ENCODE measurements around the gene TLE1. TPM values are rescaled to one million over a fixed set of nuclear protein-coding genes. Genes with fewer than 3 reads are reported as not detected.

The TLE1 gene
- total RNA-seq, 1 experiment from 2014 or later = 97.7 TPM

DNA sequence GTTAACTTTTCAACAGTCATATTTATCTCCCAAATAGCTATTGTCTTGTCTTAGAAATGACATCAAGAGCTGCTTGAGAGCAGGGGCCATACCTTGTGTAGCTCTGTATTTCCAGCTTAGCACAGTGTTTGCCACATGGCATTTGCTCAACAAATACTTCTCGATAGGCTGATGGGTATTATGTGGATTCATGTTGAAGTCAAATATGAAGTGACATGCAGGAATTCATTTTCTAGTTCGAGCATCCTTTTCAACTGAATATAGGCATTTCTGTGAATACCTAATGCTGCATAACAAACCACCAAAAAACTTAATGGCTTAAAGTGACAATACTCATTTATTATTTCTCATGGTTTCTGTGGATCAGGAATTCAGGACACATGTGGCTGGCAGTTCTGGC is 125.6 kb downstream of the TLE1 start (continued):
- no peak for TF ChIP-seq TEAD1 (CRISPR knock-in tag; IDR thresholded peaks at IDR 0.05)
- no peak for TF ChIP-seq NFYB (CRISPR knock-in tag; conservative IDR thresholded peaks at IDR 0.05; ENCODE audit: low read depth)
- no peak for TF ChIP-seq ZNF138 (CRISPR knock-in tag; conservative IDR thresholded peaks at IDR 0.05)
- TF ChIP-seq, protein P1, sequence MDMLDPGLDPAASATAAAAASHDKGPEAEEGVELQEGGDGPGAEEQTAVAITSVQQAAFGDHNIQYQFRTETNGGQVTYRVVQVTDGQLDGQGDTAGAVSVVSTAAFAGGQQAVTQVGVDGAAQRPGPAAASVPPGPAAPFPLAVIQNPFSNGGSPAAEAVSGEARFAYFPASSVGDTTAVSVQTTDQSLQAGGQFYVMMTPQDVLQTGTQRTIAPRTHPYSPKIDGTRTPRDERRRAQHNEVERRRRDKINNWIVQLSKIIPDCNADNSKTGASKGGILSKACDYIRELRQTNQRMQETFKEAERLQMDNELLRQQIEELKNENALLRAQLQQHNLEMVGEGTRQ (CRISPR knock-in tag; IDR thresholded peaks at IDR 0.05) = no peak

GRCh38 chr9:81563020-81563407 is 126.3 kb downstream of the TLE1 start:
- Mint-ChIP-seq H3K36me3 (no peaks in the 10 kb centered on the region), H3K4me1 (peaks cover 42% of the 10 kb centered on the region), H3K9me3 (peaks cover 5% of the 10 kb centered on the region), H3K27me3 (ENCODE audit: low read depth) (peaks cover 3% of the 10 kb centered on the region; the same call in 1 of the 2 replicates), H3K4me3 (no peak overlapping the region), H3K27ac (no peak overlapping the region)
- ATAC-seq (no peak), DNase-seq (ENCODE audit: low spot score) (no peak)
- POLR2A ChIA-PET = no interaction called here
- CTCF ChIA-PET = no interaction called here
- TF ChIP-seq, protein P2, sequence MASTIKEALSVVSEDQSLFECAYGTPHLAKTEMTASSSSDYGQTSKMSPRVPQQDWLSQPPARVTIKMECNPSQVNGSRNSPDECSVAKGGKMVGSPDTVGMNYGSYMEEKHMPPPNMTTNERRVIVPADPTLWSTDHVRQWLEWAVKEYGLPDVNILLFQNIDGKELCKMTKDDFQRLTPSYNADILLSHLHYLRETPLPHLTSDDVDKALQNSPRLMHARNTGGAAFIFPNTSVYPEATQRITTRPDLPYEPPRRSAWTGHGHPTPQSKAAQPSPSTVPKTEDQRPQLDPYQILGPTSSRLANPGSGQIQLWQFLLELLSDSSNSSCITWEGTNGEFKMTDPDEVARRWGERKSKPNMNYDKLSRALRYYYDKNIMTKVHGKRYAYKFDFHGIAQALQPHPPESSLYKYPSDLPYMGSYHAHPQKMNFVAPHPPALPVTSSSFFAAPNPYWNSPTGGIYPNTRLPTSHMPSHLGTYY (CRISPR knock-in tag; IDR thresholded peaks at IDR 0.05) = no peak
- TF ChIP-seq USF1 (CRISPR knock-in tag; IDR thresholded peaks at IDR 0.05) (no peak), NR3C1 (CRISPR knock-in tag; conservative IDR thresholded peaks at IDR 0.05; ENCODE audit: low read depth) (no peak), JAZF1 (CRISPR knock-in tag; IDR thresholded peaks at IDR 0.05) (no peak), GRHL2 (CRISPR knock-in tag; IDR thresholded peaks at IDR 0.05; ENCODE audit: insufficient replicate concordance, severe bottlenecking) (no peak)

DNA sequence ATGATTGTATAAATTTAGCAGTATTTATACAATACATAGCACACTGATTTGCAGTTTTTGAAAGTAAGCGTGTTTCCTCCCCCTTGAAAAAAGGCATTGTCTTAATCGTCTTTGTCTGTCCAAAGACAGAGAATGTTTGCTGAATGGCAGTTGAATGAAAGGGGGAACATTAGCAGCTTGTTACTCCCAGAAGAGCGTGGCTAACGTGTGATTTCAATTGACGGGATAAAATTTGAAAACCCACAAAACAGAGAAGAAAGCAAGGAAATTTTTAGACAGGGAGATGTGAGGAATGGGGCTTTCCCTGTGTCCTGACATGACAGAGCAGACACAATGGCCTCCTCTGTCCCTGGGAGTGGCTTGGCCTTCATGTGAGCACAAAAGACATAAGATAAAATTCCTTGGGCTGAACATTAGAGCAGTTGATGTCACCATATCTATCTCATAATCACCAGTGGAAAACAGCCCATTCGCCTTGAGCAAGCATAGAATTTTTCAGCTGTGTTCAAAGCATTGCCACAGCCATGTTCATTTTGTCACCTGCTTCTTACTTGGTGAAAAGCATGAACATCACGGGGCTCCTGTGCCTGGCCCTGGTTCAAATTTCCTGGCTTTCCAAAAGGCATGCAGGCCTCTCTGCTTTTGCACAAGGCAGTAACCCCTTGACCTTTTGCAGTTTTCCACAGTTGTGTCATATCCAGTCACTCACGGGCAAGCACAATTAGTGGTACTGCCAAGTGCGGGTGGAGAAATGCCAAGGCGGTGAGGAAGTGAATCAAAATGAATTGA is 126.9 kb downstream of the TLE1 start:
- ChIA-PET POLR2A (no interaction called here), CTCF (no interaction called here)
- ATAC-seq = no peak
- TF ChIP-seq GRHL2 (CRISPR knock-in tag; IDR thresholded peaks at IDR 0.05; ENCODE audit: insufficient replicate concordance, severe bottlenecking) (no peak), NR3C1 (CRISPR knock-in tag; conservative IDR thresholded peaks at IDR 0.05; ENCODE audit: low read depth) (no peak), GTF2I (CRISPR knock-in tag; conservative IDR thresholded peaks at IDR 0.05) (no peak), PREB (CRISPR knock-in tag; IDR thresholded peaks at IDR 0.05; ENCODE audit: borderline replicate concordance) (no peak), E2F1 (CRISPR knock-in tag; IDR thresholded peaks at IDR 0.05) (no peak), KAT7 (CRISPR knock-in tag; IDR thresholded peaks at IDR 0.05; ENCODE audit: borderline replicate concordance) (no peak), ZNF232 (CRISPR knock-in tag; IDR thresholded peaks at IDR 0.05) (no peak), CDX4 (CRISPR knock-in tag; IDR thresholded peaks at IDR 0.05; ENCODE audit: borderline replicate concordance) (no peak), AR (CRISPR knock-in tag; IDR thresholded peaks at IDR 0.05) (no peak), CREM (CRISPR knock-in tag; IDR thresholded peaks at IDR 0.05) (no peak), MAX (CRISPR knock-in tag; IDR thresholded peaks at IDR 0.05) (no peak), NFATC4 (CRISPR knock-in tag; IDR thresholded peaks at IDR 0.05) (no peak)
- TF ChIP-seq, protein P3, sequence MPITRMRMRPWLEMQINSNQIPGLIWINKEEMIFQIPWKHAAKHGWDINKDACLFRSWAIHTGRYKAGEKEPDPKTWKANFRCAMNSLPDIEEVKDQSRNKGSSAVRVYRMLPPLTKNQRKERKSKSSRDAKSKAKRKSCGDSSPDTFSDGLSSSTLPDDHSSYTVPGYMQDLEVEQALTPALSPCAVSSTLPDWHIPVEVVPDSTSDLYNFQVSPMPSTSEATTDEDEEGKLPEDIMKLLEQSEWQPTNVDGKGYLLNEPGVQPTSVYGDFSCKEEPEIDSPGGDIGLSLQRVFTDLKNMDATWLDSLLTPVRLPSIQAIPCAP (CRISPR knock-in tag; IDR thresholded peaks at IDR 0.05) = no peak
- TF ChIP-seq, protein P2 (CRISPR knock-in tag; IDR thresholded peaks at IDR 0.05) = no peak

More for the DNA sequence above, 126.9 kb downstream of the TLE1 start:
- H3K36me3 Mint-ChIP-seq = no peaks in the 10 kb centered on the region
- H3K4me3 Mint-ChIP-seq = no peak overlapping the region
- DNase-seq (ENCODE audit: low spot score) = no peak
- peaks cover 3% of the 10 kb centered on the region; the same call in 1 of the 2 replicates for H3K27me3 Mint-ChIP-seq (ENCODE audit: low read depth)
- no peak overlapping the region for H3K27ac Mint-ChIP-seq
- H3K4me1 Mint-ChIP-seq = peaks cover 47% of the 10 kb centered on the region
- peaks cover 5% of the 10 kb centered on the region for H3K9me3 Mint-ChIP-seq
